ENCODE measurements around the gene MYBPH. TPM values are rescaled to one million over a fixed set of nuclear protein-coding genes. Genes with fewer than 3 reads are reported as not detected.

MYBPH gene
- total and polyA plus RNA-seq, 2 donors (not counting 3 experiments of a cell fraction or from before 2014, with no cell fraction given) = not detected

GRCh38 chr1:203173566-203173965 is 2.1 kb downstream of the MYBPH start:
- ChIA-PET CTCF (interaction anchor here (1.0 to 6.6 kb wide), 22 partner anchors 9 to 137 kb away, joined by 3 to 317 read pairs (median 12); partner anchors contain the start of gene ADORA1), POLR2A (interaction anchor here (1.6 kb wide), 1 partner anchor 56 kb away, joined by 3 read pairs; no protein-coding TSS in a partner anchor)
- TF ChIP-seq JUN (IDR thresholded peaks at IDR 0.05; ENCODE audit: borderline replicate concordance, insufficient read depth, insufficient read length, low read depth) (no peak), MAX (IDR thresholded peaks at IDR 0.05; ENCODE audit: insufficient read depth, insufficient read length) (no peak), POLR2A (IDR thresholded peaks at IDR 0.05; ENCODE audit: low read depth, low read length) (no peak), FOS (IDR thresholded peaks at IDR 0.05; ENCODE audit: borderline replicate concordance, insufficient read depth, low read length) (no peak), GATA2 (IDR thresholded peaks at IDR 0.05; ENCODE audit: insufficient read depth, insufficient read length, low read depth, low read length) (no peak), POLR2AphosphoS5 (IDR thresholded peaks at IDR 0.05; ENCODE audit: insufficient read depth, low read depth, low read length) (no peak)
- no peak overlapping the region for H3K9ac ChIP-seq (replicated peaks; ENCODE audit: extremely low read depth, insufficient read depth, low read length)
- no peaks in the 10 kb centered on the region for H4K20me1 ChIP-seq (replicated peaks; ENCODE audit: control insufficient read depth, extremely low read depth, insufficient read depth, low read length)
- intact Hi-C loops (cut with micrococcal nuclease) (no loop called here), dilution Hi-C loops (cut with MboI; ENCODE audit: extremely low pct_ligation_motif_present, low sequenced_read_pairs) (no loop called here)
- no peak overlapping the region for H3K4me2 ChIP-seq (ENCODE audit: insufficient read depth, low read length)
- FAIRE-seq = no peak
- H3K27me3 ChIP-seq (ENCODE audit: control insufficient read depth in 2 of 2, insufficient read depth in 2 of 2, low read length in 2 of 2) = no peaks in the 10 kb centered on the region
- no peak overlapping the region for H3K4me3 ChIP-seq (replicated peaks in 1 of 3; ENCODE audit: insufficient read depth in 1 of 3, low read depth in 1 of 3, low read length in 3 of 3)
- no peaks in the 10 kb centered on the region for H3K9me1 ChIP-seq (replicated peaks; ENCODE audit: control insufficient read depth, extremely low read depth, insufficient read depth, low read length)
- peaks cover 6% of the 10 kb centered on the region for H3K4me1 ChIP-seq (ENCODE audit: control insufficient read depth, extremely low read depth, insufficient read depth, low read length)
- no peak for DNase-seq (ENCODE audit: low read depth, low spot score)
- H3K9me3 ChIP-seq (replicated peaks; ENCODE audit: control insufficient read depth, insufficient read depth, low read length) = no peaks in the 10 kb centered on the region
- H3K27ac ChIP-seq (ENCODE audit: insufficient read depth, low read depth, low read length) = no peak overlapping the region
- H3K79me2 ChIP-seq (ENCODE audit: control insufficient read depth, insufficient read depth, low read length) = no peaks in the 10 kb centered on the region
- no peaks in the 10 kb centered on the region for H3K36me3 ChIP-seq (ENCODE audit: control insufficient read depth in 2 of 2, extremely low read depth in 1 of 2, insufficient read depth in 2 of 2, low read length in 2 of 2)
- no peak overlapping the region for H2AFZ ChIP-seq (ENCODE audit: low read depth, low read length)
- no TSS peak for BruUV-seq (replicated peaks)

GRCh38 chr1:203173011-203173555 is 2.5 kb downstream of the MYBPH start:
- TF ChIP-seq FOS (IDR thresholded peaks at IDR 0.05; ENCODE audit: borderline replicate concordance, insufficient read depth, low read length) (no peak), POLR2A (IDR thresholded peaks at IDR 0.05; ENCODE audit: low read depth, low read length) (no peak), CTCF (IDR thresholded peaks at IDR 0.05; ENCODE audit: extremely low read depth in 1 of 2, insufficient read depth in 1 of 2, low read depth in 1 of 2, low read length in 2 of 2) (no peak), MAX (IDR thresholded peaks at IDR 0.05; ENCODE audit: insufficient read depth, insufficient read length) (no peak), MYC (IDR thresholded peaks at IDR 0.05; ENCODE audit: low read depth, low read length) (no peak), GATA2 (IDR thresholded peaks at IDR 0.05; ENCODE audit: insufficient read depth, insufficient read length, low read depth, low read length) (no peak)
- Histone ChIP-seq H3K4me2 (ENCODE audit: insufficient read depth, low read length) (no peak overlapping the region), H3K4me3 (replicated peaks in 1 of 3; ENCODE audit: insufficient read depth in 1 of 3, low read depth in 1 of 3, low read length in 3 of 3) (no peak overlapping the region), H3K9me3 (replicated peaks; ENCODE audit: control insufficient read depth, insufficient read depth, low read length) (no peaks in the 10 kb centered on the region), H3K27ac (ENCODE audit: insufficient read depth, low read depth, low read length) (no peak overlapping the region), H3K4me1 (ENCODE audit: control insufficient read depth, extremely low read depth, insufficient read depth, low read length) (peaks cover 6% of the 10 kb centered on the region), H3K9me1 (replicated peaks; ENCODE audit: control insufficient read depth, extremely low read depth, insufficient read depth, low read length) (no peaks in the 10 kb centered on the region), H2AFZ (ENCODE audit: low read depth, low read length) (no peak overlapping the region), H3K9ac (replicated peaks; ENCODE audit: extremely low read depth, insufficient read depth, low read length) (no peak overlapping the region), H3K79me2 (ENCODE audit: control insufficient read depth, insufficient read depth, low read length) (no peaks in the 10 kb centered on the region), H3K36me3 (ENCODE audit: control insufficient read depth in 2 of 2, extremely low read depth in 1 of 2, insufficient read depth in 2 of 2, low read length in 2 of 2) (no peaks in the 10 kb centered on the region), H3K27me3 (ENCODE audit: control insufficient read depth in 2 of 2, insufficient read depth in 2 of 2, low read length in 2 of 2) (no peaks in the 10 kb centered on the region), H4K20me1 (replicated peaks; ENCODE audit: control insufficient read depth, extremely low read depth, insufficient read depth, low read length) (no peaks in the 10 kb centered on the region)
- no TSS peak for BruUV-seq (replicated peaks)
- DNase-seq (ENCODE audit: low read depth, low spot score) (no peak), FAIRE-seq (no peak)
- ChIA-PET POLR2A (interaction anchor here (1.6 kb wide), 1 partner anchor 55 kb away, joined by 3 read pairs; no protein-coding TSS in a partner anchor), CTCF (interaction anchor here (1.0 to 6.6 kb wide), 31 partner anchors 9 to 136 kb away, joined by 3 to 317 read pairs (median 7); partner anchors contain the start of gene ADORA1)
- intact Hi-C loops (cut with micrococcal nuclease) (no loop called here), dilution Hi-C loops (cut with MboI; ENCODE audit: extremely low pct_ligation_motif_present, low sequenced_read_pairs) (no loop called here)

Measured in endothelial cell of umbilical vein (primary cell).